Raji (cell line): ENCODE data around the gene CEP120.
A peak's percentile ranks its signal among the peaks of the same experiment; 100 is the strongest.

Source experiments
- POLR2A ChIP-seq: IDR thresholded peaks from 2 replicates; pipeline ENCODE4 v1.6.1; 2011; ENCODE audit warnings: low read depth, low read length, control low read depth; ENCODE audit not compliant: insufficient read depth

The CEP120 gene

GRCh38 chr5:123423278-123424149 is at the start of gene CEP120:
CEP120 (minus strand) TSS chr5:123423403; CDS start chr5:123422998, 405 bp downstream.
- TF ChIP-seq POLR2A = peak; percentile 81

- no peak for TF ChIP-seq POLR2A
Measured at GRCh38 chr5:123472150-123472924, 49.1 kb upstream of the CEP120 start.

DNA sequence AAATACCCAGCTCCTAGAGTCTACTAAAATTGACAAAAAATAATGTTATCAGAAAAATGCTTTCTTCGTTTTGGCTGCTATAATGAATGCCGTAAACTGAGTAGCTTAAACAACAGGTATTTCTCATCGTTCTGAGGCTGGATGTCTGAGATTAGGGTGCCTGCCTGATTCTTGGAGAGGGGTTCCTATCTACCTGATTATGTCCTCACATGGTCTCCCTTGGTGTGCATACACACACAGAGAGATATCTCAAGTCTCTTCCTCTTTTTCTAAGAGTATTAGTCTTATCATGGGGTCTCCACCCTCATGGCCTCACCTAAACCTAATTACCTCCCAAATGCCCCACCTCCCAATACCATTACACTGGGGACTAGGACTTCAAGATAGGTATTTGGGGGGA is 48.2 kb upstream of the CEP120 start:
- TF ChIP-seq POLR2A = no peak

- TF ChIP-seq POLR2A = no peak
Measured at GRCh38 chr5:123460296-123460729, 37.1 kb upstream of the CEP120 start.

DNA sequence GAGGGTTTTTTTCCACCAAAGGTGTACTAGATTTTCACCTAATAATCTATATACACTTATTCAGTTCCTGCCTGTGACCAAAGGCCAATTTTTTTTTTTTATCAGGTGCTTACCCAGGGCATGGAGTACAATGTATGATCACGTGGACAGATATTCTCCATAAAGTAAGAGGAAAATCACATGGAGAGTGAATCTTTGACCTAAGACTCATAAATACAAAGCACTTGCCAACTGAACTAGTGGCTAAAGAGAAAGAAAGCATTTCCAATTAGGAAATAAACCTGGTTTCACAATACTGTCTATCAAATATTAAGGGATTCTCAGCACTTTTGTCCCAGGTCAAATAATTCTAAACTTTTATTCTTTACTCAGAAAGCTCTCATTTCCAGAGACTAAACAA is 33.0 kb upstream of the CEP120 start:
- no peak for TF ChIP-seq POLR2A

GRCh38 chr5:123455640-123456039 is 32.4 kb upstream of the CEP120 start:
- no peak for TF ChIP-seq POLR2A

DNA sequence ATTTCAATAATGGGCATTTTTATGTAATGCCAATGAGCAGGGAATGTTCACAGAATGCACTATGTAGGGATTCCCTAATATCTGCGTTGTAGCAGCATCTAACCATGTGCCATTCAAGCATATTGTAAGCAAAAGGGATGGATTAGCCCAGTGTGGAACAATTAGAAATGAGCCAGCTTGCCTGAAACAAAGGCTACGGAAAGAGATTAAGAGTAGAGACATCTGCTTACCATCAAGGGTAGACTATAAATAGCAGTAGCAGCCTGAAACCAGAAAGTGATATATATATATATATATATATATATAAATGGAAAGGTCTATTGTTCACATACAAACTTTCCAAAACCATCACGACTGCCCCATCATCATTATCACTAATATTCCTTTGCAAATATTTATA is 31.9 kb upstream of the CEP120 start:
- no peak for TF ChIP-seq POLR2A

GRCh38 chr5:123454259-123454911 is 31.2 kb upstream of the CEP120 start:
- no peak for TF ChIP-seq POLR2A

GRCh38 chr5:123452401-123452800 is 29.2 kb upstream of the CEP120 start:
- TF ChIP-seq POLR2A = no peak

GRCh38 chr5:123451047-123451446 is 27.8 kb upstream of the CEP120 start:
- no peak for TF ChIP-seq POLR2A

- no peak for TF ChIP-seq POLR2A
Measured at GRCh38 chr5:123450640-123451039, 27.4 kb upstream of the CEP120 start.

- TF ChIP-seq POLR2A = no peak
Measured at GRCh38 chr5:123450114-123450513, 26.9 kb upstream of the CEP120 start.

- TF ChIP-seq POLR2A = no peak
Measured at GRCh38 chr5:123449424-123449974, 26.3 kb upstream of the CEP120 start.

DNA sequence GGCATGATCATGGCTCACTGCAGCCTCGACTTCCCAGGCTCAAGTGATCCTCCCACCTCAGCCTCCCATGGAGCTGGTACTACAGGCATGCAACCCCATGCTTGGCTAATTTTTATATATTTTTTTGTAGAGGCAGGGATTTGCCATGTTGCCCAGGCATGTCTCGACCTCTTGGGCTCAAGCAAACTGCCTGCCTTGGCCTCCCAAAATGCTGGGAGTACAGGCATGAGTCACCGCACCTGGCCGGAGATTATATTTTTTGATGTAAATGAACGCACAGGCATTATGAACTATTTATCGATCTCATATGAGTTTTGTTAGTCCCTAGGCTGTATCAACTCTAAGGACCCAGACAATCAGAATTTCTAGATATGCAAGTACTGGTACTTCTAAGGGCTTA is 25.5 kb upstream of the CEP120 start:
- no peak for TF ChIP-seq POLR2A

- no peak for TF ChIP-seq POLR2A
Measured at GRCh38 chr5:123448017-123448617, 24.9 kb upstream of the CEP120 start.

DNA sequence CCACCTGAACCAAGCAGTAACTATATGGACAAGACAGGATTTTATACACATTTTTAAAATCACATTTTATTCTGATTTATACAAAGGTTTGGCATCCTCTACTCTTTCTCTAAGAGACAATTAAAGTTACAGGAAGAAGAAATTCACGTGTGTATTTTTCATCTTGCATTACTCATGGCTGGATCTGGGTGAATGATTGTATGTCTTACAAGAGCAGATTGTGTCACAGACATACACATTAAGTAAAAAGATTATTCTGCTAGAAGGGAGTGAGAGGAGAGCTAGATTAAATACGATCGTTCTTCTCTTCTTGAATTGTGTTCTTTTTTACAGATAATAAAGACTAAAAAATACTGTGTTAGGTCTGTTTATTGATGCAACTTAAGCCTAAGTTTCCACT is 20.8 kb upstream of the CEP120 start:
- no peak for TF ChIP-seq POLR2A

GRCh38 chr5:123441408-123441807 is 18.2 kb upstream of the CEP120 start:
- TF ChIP-seq POLR2A = no peak
